ENCODE data around the gene DNAAF9. TPM values are rescaled to one million over a fixed set of nuclear protein-coding genes. Genes with fewer than 3 reads are reported as not detected.

Gene DNAAF9
- total RNA-seq, 1 donor, result 11.2 TPM

GRCh38 chr20:3398681-3399252 is 8.7 kb downstream of the DNAAF9 start:
- Histone ChIP-seq H3K4me3 (ENCODE audit: insufficient read depth, low read length) (no peak overlapping the region), H3K9me3 (ENCODE audit: low read depth, low read length) (no peaks in the 10 kb centered on the region), H3K79me2 (ENCODE audit: insufficient read depth, low read length) (peaks cover 87% of the 10 kb centered on the region), H3K4me1 (ENCODE audit: insufficient read depth, low read length) (peaks cover 10% of the 10 kb centered on the region), H4K20me1 (ENCODE audit: insufficient read depth, low read length) (peaks cover 49% of the 10 kb centered on the region), H3K4me2 (ENCODE audit: insufficient read depth, low read length) (no peak overlapping the region), H3K27me3 (ENCODE audit: insufficient read depth, low read length) (no peaks in the 10 kb centered on the region), H3K36me3 (ENCODE audit: insufficient read depth, low read length) (no peaks in the 10 kb centered on the region), H3K27ac (ENCODE audit: low read depth, low read length) (no peak overlapping the region), H2AFZ (ENCODE audit: low read length) (no peak overlapping the region)
- peak; percentile 69 for DNase-seq (ENCODE audit: insufficient read length, low spot score, missing footprints)
- no peak for TF ChIP-seq CTCF (IDR thresholded peaks at IDR 0.05; ENCODE audit: extremely low read depth, low read depth, low read length)

GRCh38 chr20:3396492-3396891 is 11.0 kb downstream of the DNAAF9 start:
- peaks cover 10% of the 10 kb centered on the region for H3K4me1 ChIP-seq (ENCODE audit: insufficient read depth, low read length)
- TF ChIP-seq CTCF (IDR thresholded peaks at IDR 0.05; ENCODE audit: extremely low read depth, low read depth, low read length), result no peak
- no peak for DNase-seq (ENCODE audit: insufficient read length, low spot score, missing footprints)
- no peak overlapping the region for H3K4me3 ChIP-seq (ENCODE audit: insufficient read depth, low read length)
- H3K27ac ChIP-seq (ENCODE audit: low read depth, low read length), result no peak overlapping the region
- no peak overlapping the region for H2AFZ ChIP-seq (ENCODE audit: low read length)
- no peaks in the 10 kb centered on the region for H3K36me3 ChIP-seq (ENCODE audit: insufficient read depth, low read length)
- peaks cover 45% of the 10 kb centered on the region for H4K20me1 ChIP-seq (ENCODE audit: insufficient read depth, low read length)
- no peaks in the 10 kb centered on the region for H3K27me3 ChIP-seq (ENCODE audit: insufficient read depth, low read length)
- H3K79me2 ChIP-seq (ENCODE audit: insufficient read depth, low read length), result peaks cover 83% of the 10 kb centered on the region
- H3K9me3 ChIP-seq (ENCODE audit: low read depth, low read length), result no peaks in the 10 kb centered on the region
- no peak overlapping the region for H3K4me2 ChIP-seq (ENCODE audit: insufficient read depth, low read length)

GRCh38 chr20:3392756-3393155 is 14.7 kb downstream of the DNAAF9 start:
- Histone ChIP-seq H3K79me2 (ENCODE audit: insufficient read depth, low read length) (peaks cover 78% of the 10 kb centered on the region), H4K20me1 (ENCODE audit: insufficient read depth, low read length) (peaks cover 32% of the 10 kb centered on the region), H3K9me3 (ENCODE audit: low read depth, low read length) (no peaks in the 10 kb centered on the region), H2AFZ (ENCODE audit: low read length) (no peak overlapping the region), H3K27ac (ENCODE audit: low read depth, low read length) (no peak overlapping the region), H3K27me3 (ENCODE audit: insufficient read depth, low read length) (no peaks in the 10 kb centered on the region), H3K4me2 (ENCODE audit: insufficient read depth, low read length) (no peak overlapping the region), H3K4me1 (ENCODE audit: insufficient read depth, low read length) (no peaks in the 10 kb centered on the region), H3K36me3 (ENCODE audit: insufficient read depth, low read length) (no peaks in the 10 kb centered on the region), H3K4me3 (ENCODE audit: insufficient read depth, low read length) (no peak overlapping the region)
- TF ChIP-seq CTCF (IDR thresholded peaks at IDR 0.05; ENCODE audit: extremely low read depth, low read depth, low read length), result no peak
- no peak for DNase-seq (ENCODE audit: insufficient read length, low spot score, missing footprints)

GRCh38 chr20:3390759-3391425 is 16.6 kb downstream of the DNAAF9 start:
- Histone ChIP-seq H3K79me2 (ENCODE audit: insufficient read depth, low read length) (peaks cover 82% of the 10 kb centered on the region), H4K20me1 (ENCODE audit: insufficient read depth, low read length) (peaks cover 35% of the 10 kb centered on the region)

More at GRCh38 chr20:3390759-3391425, 16.6 kb downstream of the DNAAF9 start:
- H3K4me2 ChIP-seq (ENCODE audit: insufficient read depth, low read length), result no peak overlapping the region
- H3K4me1 ChIP-seq (ENCODE audit: insufficient read depth, low read length), result no peaks in the 10 kb centered on the region
- H3K4me3 ChIP-seq (ENCODE audit: insufficient read depth, low read length), result no peak overlapping the region
- H3K27me3 ChIP-seq (ENCODE audit: insufficient read depth, low read length), result no peaks in the 10 kb centered on the region
- no peak overlapping the region for H3K27ac ChIP-seq (ENCODE audit: low read depth, low read length)
- TF ChIP-seq CTCF (IDR thresholded peaks at IDR 0.05; ENCODE audit: extremely low read depth, low read depth, low read length), result no peak
- H3K36me3 ChIP-seq (ENCODE audit: insufficient read depth, low read length), result no peaks in the 10 kb centered on the region
- DNase-seq (ENCODE audit: insufficient read length, low spot score, missing footprints), result no peak
- no peaks in the 10 kb centered on the region for H3K9me3 ChIP-seq (ENCODE audit: low read depth, low read length)
- H2AFZ ChIP-seq (ENCODE audit: low read length), result no peak overlapping the region

Measured in osteoblast (primary cell).